HPDE6-E6E7 (cell line): Measurements from ENCODE around the gene NAP1L4.
"Not testable (repeated sequence)": the region's sequence is repeated elsewhere in the genome, so short reads cannot be mapped to it uniquely, and the experiment has no call there.

Source experiments
- DNase-seq: peaks from one replicate; pipeline ENCODE4 v3.0.0; 2011; ENCODE audit warnings: missing footprints; ENCODE audit errors: extremely low spot score

NAP1L4 gene

GRCh38 chr11:2909133-2909902 is 82.8 kb downstream of the NAP1L4 start:
- DNase-seq = no peak

- DNase-seq = no peak
Observed at GRCh38 chr11:2908130-2908529, 84.0 kb downstream of the NAP1L4 start.

- not testable (repeated sequence) for DNase-seq
Observed at GRCh38 chr11:2905299-2905698, 86.8 kb downstream of the NAP1L4 start.

- no peak for DNase-seq
Observed at GRCh38 chr11:2904153-2905052, 87.7 kb downstream of the NAP1L4 start.

DNA sequence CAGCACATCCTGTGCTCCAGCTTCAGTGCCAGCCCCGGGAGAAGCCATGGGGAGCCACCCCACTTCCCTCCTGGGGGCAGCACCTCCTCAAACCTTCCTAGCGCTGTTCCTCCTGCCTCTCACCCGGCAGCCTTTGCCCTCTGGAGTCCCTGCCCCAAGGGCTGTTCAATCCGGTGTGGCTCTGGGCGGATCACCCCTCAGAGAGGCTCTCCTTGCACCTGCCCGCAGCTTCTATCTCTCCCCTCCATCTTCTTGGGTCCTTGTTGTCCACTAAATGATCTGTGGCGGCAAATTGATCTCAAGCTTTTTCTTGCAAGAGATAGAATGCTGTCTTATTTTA is 88.5 kb downstream of the NAP1L4 start:
- DNase-seq = no peak

DNA sequence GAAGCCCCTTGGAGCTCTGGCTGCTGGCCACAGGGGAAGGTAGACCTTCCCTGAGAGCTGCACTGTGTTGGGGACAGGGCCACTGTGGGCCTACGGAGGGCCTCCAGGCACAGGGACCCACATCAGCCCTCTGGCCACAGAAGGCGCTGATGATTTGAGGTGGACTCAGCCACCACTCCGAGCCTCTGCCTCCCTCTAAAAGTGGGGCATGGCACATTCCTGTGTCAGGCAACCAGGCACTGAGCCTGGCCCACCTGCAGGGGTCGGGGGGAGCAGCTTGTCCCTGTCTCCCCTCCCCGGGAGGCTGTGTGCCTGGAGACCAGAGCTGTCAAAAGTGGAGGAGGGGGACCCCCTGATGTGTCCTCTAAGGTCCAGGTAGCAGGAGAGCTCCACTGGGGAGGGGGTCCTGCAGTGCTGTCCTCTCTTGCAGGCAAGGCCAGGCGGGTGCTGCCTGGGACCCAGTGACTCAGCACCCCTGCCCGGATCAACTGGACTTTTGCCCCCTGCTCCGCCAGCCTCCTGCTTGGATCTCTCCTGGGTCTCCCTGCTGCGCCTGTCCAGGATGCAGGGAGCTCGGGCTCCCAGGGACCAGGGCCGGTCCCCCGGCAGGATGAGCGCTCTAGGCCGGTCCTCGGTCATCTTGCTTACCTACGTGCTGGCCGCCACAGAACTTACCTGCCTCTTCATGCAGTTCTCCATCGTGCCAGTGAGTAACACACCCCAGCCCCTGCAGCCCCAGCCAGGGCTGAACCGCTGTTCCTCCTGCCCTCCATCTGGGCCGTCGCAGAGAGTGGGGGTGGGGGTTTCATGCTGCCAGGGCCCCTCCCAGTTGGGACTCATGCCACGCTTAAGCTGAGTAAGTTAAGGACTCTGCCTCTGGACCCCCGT is 89.1 kb downstream of the NAP1L4 start:
- DNase-seq = no peak

- peak; percentile 79 for DNase-seq
Observed at GRCh38 chr11:2901854-2902783, 90.0 kb downstream of the NAP1L4 start.

- DNase-seq = no peak
Observed at GRCh38 chr11:2901196-2901796, 90.8 kb downstream of the NAP1L4 start.

GRCh38 chr11:2899080-2899783 is 92.9 kb downstream of the NAP1L4 start:
- DNase-seq = no peak

- peak; percentile 84 for DNase-seq
Observed at GRCh38 chr11:2898366-2899079, 93.6 kb downstream of the NAP1L4 start.

DNA sequence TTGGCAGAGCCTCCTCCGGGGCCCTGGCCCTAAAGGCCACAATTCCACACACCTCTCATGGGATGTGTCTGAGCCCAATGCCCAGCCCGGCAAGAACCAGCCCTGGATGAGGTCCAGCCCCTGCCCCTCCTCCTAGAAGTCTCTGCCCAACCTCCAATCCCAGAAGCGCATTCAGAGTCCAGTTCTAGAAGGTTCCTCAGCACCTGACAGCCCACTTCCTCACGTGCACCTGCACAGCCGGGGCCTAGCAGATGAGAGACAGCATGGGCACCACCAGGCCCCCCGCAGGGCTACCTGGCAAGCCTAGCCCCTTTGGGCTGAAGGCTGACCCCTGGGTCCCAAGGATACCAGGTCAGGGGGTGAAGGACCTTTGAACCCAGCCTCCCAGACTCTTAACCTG is 95.1 kb downstream of the NAP1L4 start:
- DNase-seq = no peak

DNA sequence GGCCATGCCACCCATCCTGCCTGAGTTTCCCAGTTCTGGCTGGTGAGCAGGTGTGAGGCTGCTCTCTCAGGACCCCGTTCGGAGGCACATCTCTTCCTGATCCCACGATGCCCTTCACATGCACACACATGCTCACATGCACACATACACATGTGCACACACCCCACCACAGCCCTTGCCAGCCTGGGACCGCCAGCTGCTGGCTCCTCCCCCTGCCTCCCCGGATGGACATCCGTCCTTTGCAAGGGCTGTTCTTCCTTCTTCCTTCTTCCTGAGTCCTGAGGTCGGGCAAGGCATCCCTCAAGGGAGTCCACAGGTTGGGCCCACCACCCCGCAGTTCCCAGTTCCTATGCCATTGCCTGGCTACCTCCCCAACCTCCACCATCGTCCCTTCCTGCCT is 96.1 kb downstream of the NAP1L4 start:
- no peak for DNase-seq
